IPS DF 19.7 (cell line): ENCODE measurements around the gene TXN.
"Not testable (repeated sequence)": the region's sequence is repeated elsewhere in the genome, so short reads cannot be mapped to it uniquely, and the experiment has no call there.

Experiments used
- DNase-seq: peaks from one replicate; pipeline ENCODE4 v3.0.0-alpha.2; 2013; ENCODE audit warnings: low read depth, low spot score

Gene TXN

DNA sequence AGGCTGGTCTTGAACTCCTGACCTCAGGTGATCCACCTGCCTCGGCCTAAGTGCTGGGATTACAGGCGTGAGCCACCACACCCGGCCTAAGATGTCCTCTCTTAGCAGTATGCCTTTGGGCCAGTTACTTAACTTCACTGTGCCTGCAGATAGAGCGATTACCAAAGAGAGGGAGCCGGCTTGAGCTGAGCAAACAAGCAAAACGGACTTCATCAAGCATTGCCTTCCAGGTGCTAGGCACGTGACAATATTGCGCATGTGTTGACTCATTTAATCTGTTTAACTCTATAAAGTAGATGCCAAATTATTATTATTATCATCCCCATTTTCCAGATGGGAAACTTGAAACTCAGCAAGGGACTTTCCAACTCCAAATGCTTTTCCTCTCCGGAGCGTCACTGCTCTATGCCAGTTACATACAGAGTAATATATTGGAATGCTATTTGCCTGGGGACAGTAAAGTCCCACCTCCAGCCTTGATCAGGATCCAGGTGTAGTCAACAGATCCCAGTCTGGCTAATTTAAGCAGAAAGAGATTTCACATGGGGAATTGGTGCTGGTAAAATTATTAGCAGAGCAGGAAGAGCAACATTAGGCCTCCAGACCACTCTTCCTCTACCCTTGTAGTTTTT is 42.8 kb downstream of the TXN start:
- no peak for DNase-seq

- DNase-seq = no peak
These were observed 48.3 kb downstream of the TXN start, which contains the start of gene C9orf152 for GRCh38 chr9:110208031-110208430. C9orf152 (minus strand) TSS chr9:110208159; CDS start chr9:110207579, 580 bp downstream.

DNA sequence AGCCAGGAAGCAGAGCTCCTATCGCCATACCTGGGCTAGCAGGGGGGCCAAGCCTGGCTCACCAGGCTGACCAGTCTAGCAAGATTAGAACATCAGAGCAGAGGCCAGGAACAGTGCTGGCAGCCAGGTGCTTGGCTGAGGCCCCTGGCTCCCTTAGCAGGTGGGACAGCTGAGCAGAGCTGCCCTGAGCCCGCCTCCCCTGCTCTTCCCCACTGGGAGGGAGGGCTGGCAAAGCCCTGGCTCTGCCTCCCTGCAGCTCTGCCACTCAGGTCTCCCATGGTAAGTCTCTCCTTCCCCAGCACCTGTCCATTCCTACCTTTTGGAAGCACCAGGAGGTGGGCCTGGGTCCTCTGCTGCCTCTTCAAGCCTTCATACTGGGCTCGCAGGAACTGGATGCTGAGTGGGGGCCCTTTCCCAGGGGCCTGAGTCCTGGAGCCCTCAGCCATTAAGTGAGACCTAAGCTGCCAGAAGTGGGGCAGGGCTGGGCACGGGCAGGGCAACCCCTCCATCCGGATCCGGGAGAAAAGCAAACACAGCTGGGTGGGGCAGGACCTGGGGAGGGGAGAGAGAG is 49.2 kb downstream of the TXN start:
- no peak for DNase-seq

- no peak for DNase-seq
These were observed 49.9 kb downstream of the TXN start for GRCh38 chr9:110206389-110206788.

DNA sequence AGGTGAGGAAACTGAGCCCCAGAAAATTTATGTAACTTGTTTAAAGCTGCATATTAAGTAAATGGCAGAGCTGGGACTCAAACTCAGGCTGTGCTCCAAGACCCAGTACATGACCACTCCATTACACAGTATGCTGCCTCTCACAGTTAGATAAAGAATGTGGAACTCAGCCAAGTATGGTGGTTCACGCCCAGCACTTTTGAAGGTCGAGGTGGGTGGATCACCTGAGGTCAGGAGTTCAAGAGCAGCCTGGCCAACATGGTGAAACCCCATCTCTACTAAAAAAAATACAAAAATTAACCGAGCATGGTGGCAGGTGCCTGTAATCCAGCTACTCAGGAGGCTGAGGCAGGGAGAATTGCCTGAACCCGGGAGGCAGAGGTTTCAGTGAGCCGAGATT is 50.7 kb downstream of the TXN start:
- not testable (repeated sequence) for DNase-seq

- DNase-seq = no peak
These were observed 54.1 kb downstream of the TXN start for GRCh38 chr9:110202232-110202631.

DNA sequence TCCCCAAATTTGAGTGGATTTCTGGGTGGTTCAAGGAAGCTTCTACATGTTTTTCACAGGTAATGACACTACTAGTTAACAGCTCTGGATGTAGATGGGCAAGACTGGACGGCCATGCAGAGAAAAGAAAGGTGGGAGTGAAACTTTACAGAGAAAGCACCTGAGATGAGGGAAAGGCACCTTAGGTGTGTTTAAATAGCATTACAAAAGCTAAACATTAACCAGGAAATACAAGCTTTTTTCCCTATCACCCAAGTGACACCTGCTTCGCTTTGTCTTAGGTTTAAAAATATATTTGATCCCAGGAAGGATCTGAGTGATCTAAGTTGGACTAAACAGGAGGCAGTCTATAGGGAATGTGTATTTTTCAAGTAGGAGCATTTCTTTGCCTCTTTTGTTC is 56.7 kb downstream of the TXN start:
- no peak for DNase-seq

DNA sequence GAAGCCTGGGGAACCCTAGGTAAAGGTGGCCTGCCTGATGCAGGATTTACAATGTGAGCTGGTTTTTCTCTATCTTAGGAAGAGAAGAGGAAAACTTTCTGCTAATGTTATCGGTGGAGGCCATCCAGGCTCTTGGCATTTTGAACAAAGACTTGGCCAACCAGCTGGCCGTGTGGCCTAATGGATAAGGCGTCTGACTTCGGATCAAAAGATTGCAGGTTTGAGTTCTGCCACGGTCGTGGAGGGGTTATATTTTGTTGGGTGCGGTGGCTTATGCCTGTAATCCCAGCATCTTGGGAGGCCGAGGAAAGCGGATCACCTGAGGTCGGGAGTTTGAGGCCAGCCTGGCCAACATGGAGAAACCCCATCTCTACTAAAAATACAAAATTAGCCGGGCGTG is 58.0 kb downstream of the TXN start:
- no peak for DNase-seq

DNA sequence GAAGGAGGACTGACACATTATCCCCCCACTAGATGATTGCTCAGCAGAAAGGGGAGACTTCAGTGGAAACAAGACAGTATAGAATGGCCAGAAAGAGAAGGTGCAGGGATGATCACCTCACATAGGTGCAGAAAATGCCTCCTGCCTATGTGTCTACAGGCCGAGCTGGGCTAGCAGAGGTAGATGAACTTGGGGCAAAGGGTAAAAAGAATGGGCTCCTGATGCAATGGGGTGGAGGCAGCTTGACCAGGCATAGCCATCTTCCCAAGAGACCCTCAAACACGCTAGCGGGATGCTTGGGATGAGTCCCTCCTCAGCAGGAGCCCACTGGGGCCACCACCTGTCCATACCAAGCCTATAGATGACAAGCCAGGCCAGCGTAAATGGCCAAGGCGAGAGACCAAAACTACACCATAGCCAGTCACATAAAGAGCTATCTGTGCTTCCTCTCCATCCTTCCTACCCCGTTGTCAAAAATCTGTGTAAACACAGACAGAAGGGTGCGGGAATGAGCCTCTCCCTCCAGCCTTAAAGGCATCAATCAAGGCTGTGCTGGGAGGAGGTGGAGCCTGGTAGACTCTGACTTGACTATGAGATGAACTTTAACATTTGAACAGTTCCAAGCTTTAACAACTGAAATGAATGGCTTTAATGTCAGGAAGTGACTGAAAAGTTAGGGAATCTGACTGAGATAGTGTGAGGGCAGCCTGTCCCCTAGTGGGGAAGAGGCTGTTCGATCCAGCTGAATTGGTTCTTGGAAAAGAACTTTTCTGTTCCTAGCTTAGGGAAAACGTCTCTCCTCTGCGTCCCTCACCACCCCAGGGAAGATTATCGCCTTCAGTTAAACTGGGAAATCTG is 58.7 kb downstream of the TXN start:
- no peak for DNase-seq

DNA sequence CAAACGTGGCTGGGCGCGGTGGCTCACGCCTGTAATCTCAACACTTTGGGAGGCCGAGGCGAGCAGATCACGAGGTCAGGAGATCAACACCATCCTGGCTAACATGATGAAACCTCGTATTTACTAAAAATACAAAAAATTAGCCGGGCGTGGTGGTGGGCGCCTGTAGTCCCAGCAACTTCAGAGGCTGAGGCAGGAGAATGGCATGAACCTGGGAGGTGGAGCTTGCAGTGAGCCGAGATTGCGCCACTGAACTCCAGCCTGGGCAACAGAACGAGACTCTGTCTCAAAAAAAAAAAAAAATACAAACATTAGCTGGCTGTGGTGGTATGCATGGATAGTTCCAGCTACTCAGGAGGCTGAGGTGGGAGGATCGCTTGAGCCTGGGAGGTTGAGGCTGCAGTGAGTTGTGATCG is 60.2 kb downstream of the TXN start:
- DNase-seq = not testable (repeated sequence)
